HG03159 (cell line): ENCODE data around the gene TRIM7.
"Not testable (repeated sequence)": the region's sequence is repeated elsewhere in the genome, so short reads cannot be mapped to it uniquely, and the experiment has no call there.

Experiments used
- ATAC-seq: cut with Tn5 transposase; IDR thresholded peaks from one replicate; pipeline ENCODE4 v1.9.1; 2021; ENCODE audit warnings: mild to moderate bottlenecking, moderate library complexity; ENCODE audit not compliant: unreplicated experiment

Gene TRIM7

DNA sequence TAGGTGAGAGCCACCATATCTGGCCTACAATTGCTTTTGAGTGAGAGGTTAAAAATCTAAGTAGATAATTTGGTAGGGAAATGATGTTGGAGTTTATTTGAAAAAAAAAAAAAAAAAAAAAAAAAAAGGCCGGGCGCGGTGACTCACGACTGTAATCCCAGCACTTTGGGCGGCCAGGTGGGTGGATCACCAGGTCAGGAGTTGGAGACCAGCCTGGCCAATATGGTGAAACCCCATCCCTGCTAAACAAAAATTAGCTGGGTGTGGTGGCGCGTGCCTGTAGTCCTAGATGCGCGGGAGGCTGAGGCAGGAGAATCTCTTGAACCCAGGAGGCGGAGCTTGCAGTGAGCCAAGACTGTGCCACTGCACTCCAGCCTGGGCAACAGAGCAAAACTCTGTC is 9.3 kb upstream of the TRIM7 start:
- not testable (repeated sequence) for ATAC-seq

GRCh38 chr5:181212934-181213333 is 7.9 kb upstream of the TRIM7 start:
- no peak for ATAC-seq

- no peak for ATAC-seq
Measured at GRCh38 chr5:181212080-181212479, 7.1 kb upstream of the TRIM7 start.

- no peak for ATAC-seq
Measured at GRCh38 chr5:181211208-181211607, 6.2 kb upstream of the TRIM7 start.

DNA sequence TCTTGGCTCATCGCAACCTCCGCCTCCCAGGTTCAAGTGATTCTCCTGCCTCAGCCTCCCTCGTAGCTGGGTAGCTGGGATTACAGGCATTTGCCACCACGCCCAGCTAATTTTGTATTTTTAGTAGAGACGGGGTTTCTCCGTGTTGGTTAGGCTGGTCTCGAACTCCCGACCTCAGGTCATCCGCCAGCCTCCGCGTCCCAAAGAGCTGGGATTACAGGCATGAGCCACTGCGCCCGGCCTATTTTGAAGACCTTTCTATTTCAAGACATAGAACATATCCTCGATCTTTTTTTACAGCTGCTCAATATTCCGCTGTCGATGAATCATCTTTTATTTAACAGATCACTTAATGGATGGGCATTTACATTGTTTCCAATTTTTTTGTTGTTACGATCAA is 5.7 kb upstream of the TRIM7 start:
- not testable (repeated sequence) for ATAC-seq

- ATAC-seq = not testable (repeated sequence)
Measured at GRCh38 chr5:181210148-181210547, 5.2 kb upstream of the TRIM7 start.

DNA sequence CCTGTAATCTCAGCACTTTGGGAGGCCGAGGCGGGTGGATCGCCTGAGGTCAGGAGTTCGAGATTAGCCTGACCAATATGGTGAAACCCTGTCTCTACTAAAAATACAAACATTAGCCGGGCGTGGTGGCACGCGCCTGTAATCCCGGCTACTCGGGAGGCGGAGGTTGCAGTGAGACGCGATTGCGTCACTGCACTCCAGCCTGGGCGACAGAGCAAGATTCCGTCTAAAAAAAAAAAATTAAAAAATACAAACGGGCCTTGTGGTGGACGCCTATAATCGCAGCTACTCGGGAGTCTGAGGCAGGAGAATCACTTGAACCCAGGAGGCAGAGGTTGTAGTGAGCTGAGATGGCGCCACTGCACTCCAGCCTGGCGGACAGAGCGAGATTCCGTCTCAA is 4.0 kb upstream of the TRIM7 start:
- ATAC-seq = not testable (repeated sequence)

GRCh38 chr5:181207960-181208253 is 2.9 kb upstream of the TRIM7 start:
- no peak for ATAC-seq

DNA sequence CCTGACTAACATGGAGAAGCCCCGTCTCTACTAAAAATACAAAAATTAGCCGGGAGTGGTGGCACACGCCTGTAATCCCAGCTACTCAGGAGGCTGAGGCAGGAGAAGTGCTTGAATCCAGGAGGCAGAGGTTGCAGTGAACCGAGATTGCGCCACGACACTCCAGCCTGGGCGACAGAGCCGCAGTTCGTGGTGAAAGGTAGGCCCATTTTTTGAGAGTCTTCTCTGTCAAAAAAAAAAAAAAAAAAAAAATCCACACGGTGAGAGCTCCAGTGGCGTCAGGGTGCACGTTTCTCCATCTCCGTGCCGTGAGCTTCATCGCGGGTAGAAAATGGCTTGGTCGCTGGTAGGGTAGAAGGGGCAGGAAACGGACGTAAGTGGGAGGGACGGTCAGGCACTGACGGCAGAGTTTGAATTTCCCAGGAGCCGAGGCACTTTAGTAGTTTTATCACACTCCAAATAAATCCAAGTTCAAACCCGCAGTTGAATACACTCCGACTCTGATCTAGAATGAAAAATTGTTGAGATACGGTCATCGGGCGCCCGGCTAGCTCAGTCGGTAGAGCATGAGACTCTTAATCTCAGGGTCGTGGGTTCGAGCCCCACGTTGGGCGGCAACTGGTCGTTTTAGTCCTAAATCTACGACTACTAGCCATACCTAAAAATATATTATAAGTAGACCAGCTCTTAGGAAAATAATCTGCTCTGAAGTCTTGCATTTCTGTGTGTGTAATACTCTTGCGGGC is 2.4 kb upstream of the TRIM7 start:
- no peak for ATAC-seq

GRCh38 chr5:181205761-181206649 is 1.0 kb upstream of the TRIM7 start:
- ATAC-seq = no peak

GRCh38 chr5:181204113-181204825 is 727 bp downstream of the TRIM7 start:
- ATAC-seq = no peak

GRCh38 chr5:181203777-181204112 is 1.3 kb downstream of the TRIM7 start:
- no peak for ATAC-seq

DNA sequence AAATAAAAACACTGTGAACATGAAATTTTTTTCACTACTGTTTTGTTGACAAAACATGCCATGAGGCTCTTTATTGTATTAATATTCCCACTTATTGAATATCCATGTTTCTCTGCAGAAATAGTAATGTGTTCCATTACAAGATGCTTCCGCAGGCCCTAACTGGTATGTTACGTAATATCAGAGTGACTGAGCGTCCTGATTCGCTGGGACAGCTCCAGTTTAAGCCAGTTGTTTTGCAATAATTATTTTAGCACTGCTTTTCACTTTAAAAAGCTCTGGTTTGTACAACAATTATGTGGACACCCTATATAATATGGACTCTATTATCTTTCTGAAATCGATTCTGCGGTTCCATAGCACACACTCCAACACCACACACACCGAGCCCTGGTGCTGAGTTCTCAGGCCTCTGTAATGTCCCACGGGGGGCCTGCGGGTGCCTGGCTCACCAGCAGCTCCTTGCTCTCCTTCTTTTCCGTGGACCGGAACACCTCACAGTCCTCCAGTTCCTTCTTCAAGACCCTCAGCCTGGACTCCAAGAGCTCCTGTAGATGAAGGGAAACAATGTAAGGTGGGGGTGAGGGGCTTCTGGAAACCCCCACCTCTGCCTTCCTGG is 1.8 kb downstream of the TRIM7 start:
- no peak for ATAC-seq

DNA sequence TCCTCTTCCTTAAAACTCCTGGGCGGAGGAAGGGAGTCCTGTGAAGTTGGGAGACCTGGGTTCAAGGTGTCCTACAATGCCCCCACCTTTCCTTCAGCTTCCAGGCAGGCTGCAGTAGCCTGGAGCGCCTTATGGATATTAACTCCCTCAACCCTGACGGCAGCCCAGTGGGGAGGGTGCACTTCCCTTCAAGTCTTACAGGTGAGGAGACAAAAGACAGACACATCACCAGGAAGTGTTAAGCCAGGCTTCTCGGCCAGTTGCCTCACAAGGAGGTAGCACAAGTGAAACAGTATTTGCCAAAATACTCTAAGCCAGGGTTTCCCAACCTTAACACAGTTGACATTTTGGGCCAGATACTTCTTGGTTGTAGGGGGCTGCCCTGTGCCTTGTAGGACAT is 4.2 kb downstream of the TRIM7 start:
- no peak for ATAC-seq

GRCh38 chr5:181199881-181200638 is 4.9 kb downstream of the TRIM7 start:
- no peak for ATAC-seq

DNA sequence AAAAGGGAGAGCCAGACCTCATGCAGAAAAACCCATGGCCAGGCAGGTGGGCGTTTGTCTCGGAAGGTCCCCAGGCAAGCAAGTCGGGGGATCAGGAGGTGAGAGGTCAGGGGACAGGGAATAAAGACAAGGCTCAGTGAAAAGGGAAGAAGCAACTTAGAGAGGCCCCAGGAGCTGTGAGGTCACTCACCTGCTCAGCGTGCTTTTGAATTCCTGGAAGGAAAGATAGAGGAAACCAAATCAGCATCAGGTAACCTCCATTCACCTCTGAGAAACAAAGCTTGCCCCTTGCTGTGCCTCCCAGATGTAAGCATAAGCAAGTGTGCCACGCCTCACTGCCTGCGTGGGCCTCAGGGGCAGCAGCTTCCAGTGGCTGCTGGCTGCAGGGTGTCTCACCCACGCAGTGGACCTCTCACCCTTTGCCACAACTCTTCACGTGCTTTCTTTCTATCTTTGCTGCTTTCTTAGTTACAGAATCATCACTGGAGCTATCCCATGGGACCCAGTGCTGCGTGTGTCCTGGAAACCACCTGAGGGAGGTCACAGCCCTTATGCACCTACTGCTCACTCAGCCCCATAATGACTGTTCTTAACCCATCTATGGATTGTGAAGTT is 6.0 kb downstream of the TRIM7 start:
- peak; percentile 75 for ATAC-seq

GRCh38 chr5:181198106-181198685 is 6.8 kb downstream of the TRIM7 start:
- ATAC-seq = no peak

DNA sequence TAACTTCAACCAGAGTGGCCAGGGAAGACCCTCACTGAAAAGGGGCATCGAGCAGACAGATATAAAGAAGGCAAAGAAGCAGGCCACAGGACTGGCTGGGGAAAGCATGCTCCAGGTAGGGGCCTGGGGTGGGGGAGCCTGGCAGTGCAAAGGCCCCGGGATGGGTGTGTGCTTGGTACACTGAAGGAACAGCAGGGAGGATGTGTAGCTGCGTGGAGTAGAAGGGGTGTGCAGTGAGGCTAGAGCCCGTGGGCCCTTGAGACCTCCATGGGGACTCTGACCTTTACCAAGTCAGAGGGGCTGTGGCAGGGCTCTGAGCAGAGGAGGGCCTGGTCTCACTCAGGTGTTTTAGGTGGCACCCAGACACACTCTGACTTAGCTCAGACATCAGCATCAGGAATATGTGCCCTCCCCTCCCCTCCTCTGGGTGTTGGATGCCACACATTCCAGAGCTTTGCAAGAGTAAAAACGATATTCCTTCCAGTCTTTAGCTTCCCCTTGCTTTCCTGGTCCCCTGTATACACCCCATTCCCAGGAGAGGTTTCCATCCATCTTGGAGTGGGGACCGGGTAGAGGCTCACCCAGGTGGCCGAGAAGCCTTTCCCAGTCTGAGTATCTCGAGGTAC is 7.6 kb downstream of the TRIM7 start:
- no peak for ATAC-seq

DNA sequence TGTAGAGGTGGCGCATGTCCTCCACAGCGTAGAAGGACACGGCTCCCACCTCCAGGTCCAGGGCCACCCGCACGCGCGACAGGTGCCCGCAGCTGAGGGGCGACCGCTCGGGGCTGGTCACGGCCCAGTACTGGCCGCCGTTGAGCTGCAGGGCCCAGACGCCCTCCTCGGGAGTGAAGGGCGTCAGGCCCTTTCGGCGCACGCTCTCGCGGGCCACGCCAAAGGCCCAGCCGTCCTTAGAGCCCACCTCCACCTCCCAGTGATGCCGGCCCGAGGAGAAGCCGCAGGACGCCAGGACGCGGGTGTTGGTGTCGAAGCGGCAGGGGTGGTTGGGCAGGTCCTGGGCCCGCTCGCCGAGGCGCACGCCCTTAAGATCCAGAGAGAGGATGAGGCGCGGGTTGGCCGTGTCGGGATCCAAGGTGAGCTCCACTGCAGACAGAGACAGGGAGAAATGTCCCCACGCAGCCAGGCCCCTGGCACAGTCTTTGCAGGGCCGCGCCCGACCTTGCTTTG is 9.7 kb downstream of the TRIM7 start:
- ATAC-seq = no peak
